ENCODE results near the gene FTCDNL1. TPM values are rescaled to one million over a fixed set of nuclear protein-coding genes. Genes with fewer than 3 reads are reported as not detected.

The FTCDNL1 gene
- 0.44 TPM in 2 replicates for total RNA-seq (2011; cell fraction: chromatin; rRNA removed; ENCODE audit: low replicate concordance)
- 0.17 and 0.39 TPM in 2 replicates for total RNA-seq (2011; cell fraction: nucleolus; rRNA removed)
- 0.38 TPM in 1 of 2 replicates, not detected in the other for total RNA-seq (2011; cell fraction: nucleoplasm; rRNA removed)
- total RNA-seq (2014; rRNA removed): 0.41 and 0.45 TPM in 2 replicates
- total RNA-seq (2014; rRNA removed; fragmentation: Illumina TruSeq; extraction: Trizol): 0.29 and 0.35 TPM in 2 replicates
- total RNA-seq (2015; rRNA removed; fragmentation: Illumina TruSeq; extraction: Trizol): 0.29 and 0.64 TPM in 2 replicates
- 0.58 and 1.0 TPM in 2 replicates for total RNA-seq (2021)
- polyA plus RNA-seq (2011; rRNA removed): 0.47 and 0.70 TPM in 2 replicates
- polyA plus RNA-seq (2011; cell fraction: cytosol; rRNA removed): 0.13 and 0.60 TPM in 2 replicates
- 0.20 and 0.38 TPM in 2 replicates for polyA plus RNA-seq (2011; cell fraction: nucleus; rRNA removed)
- 0.59 and 1.3 TPM in 2 replicates for polyA plus RNA-seq (2012)
- polyA plus RNA-seq (2014; fragmentation: Illumina TruSeq; extraction: Trizol): 0.30 and 0.44 TPM in 2 replicates
- under 1 TPM; 0.32 to 0.37 TPM for polyA plus RNA-seq (2014; fragmentation: Nextera tagmentation; extraction: Ambion mirVana)
- 0.13 and 0.69 TPM in 2 replicates for polyA plus RNA-seq (2014; rRNA removed)
- 0.81 and 1.8 TPM in 2 replicates for polyA minus RNA-seq (2011; rRNA and poly(A)+ RNA removed)
- polyA minus RNA-seq (2011; cell fraction: cytosol; rRNA and poly(A)+ RNA removed): not detected in 2 replicates
- 0.54 and 1.7 TPM in 2 replicates for polyA minus RNA-seq (2011; cell fraction: nucleus; rRNA and poly(A)+ RNA removed)
- Bru-seq, nascent RNA: percentile 32 among the genes with signal in this experiment
- percentile 33 among the genes with signal in this experiment for BruChase-seq, experiment 1, labeled RNA remaining after a 2-hour chase
- BruChase-seq, experiment 2, labeled RNA remaining after a 6-hour chase: percentile 32 among the genes with signal in this experiment
- long read RNA-seq, experiment 1, partial matches to known transcripts: 0 of 1 reads
- long read RNA-seq, experiment 1, other reads (novel, unspliced or antisense): 0 of 1 reads
- long read RNA-seq, experiment 2, partial matches to known transcripts: 0 of 1 reads
- long read RNA-seq, experiment 2, other reads (novel, unspliced or antisense): 1 of 1 reads
- long read RNA-seq, experiment 3, partial matches to known transcripts: 0 of 1 reads
- long read RNA-seq, experiment 3, other reads (novel, unspliced or antisense): 1 of 1 reads

GRCh38 chr2:199850718-199851500, at the start of gene FTCDNL1:
Gene FTCDNL1, minus strand, starts transcription at chr2:199851192. Its CDS starts 2,230 bp downstream, at chr2:199848962.
- H3K4me3 ChIP-seq: peak within 1 kb of the TSS; percentile 59
- 1% methylated on average over 34 of the region's 80 CpGs for WGBS (ENCODE audit: insufficient coverage, low coverage, missing lambda C conversion rate)
- CTCF ChIA-PET (ENCODE audit: low intra/inter-chr PET ratio): no interaction called here
- in situ Hi-C loops (cut with MboI) (no loop called here), intact Hi-C loops (cut with micrococcal nuclease) (no loop called here)
- peak within 1 kb of the TSS; percentile 97 for H2AFZ ChIP-seq (ENCODE audit: low read depth, low read length)
- POLR2A ChIA-PET: interaction anchor here (0.6 to 0.7 kb wide), 2 partner anchors 10 to 185 kb away, joined by 3 read pairs; no protein-coding TSS in a partner anchor
- no peaks in the 10 kb centered on the region for H3K27me3 ChIP-seq (ENCODE audit: control insufficient read depth in 2 of 2, insufficient read depth in 2 of 2, low read length in 2 of 2)
- H3K36me3 ChIP-seq (ENCODE audit: control insufficient read depth, insufficient read depth, low read length): no peaks in the 10 kb centered on the region
- H3K9ac ChIP-seq (ENCODE audit: insufficient read depth in 1 of 2, low read depth in 2 of 2, low read length in 2 of 2): peak within 1 kb of the TSS; percentile 64 to 89
- ATAC-seq: peak; percentile 95
- H3K9me3 ChIP-seq (replicated peaks; ENCODE audit: control insufficient read depth, insufficient read depth, low read depth, low read length): no peaks in the 10 kb centered on the region
- H3K27ac ChIP-seq (ENCODE audit: extremely low read depth, low read depth, low read length): no peak within 1 kb of the TSS; the same call in 1 of the 3 replicates
- H3K4me2 ChIP-seq (ENCODE audit: insufficient read depth, low read length): peak within 1 kb of the TSS; percentile 88
- H3K4me1 ChIP-seq (replicated peaks in 1 of 2; ENCODE audit: control insufficient read depth in 2 of 2, insufficient read depth in 2 of 2, low read length in 2 of 2): peaks cover 2 to 8% of the 10 kb centered on the region in 2 experiments; a peak in 2 of 5 replicates
- no peaks in the 10 kb centered on the region for H4K20me1 ChIP-seq (replicated peaks; ENCODE audit: control insufficient read depth, insufficient read depth, low read length)
- FAIRE-seq: no peak
- no peaks in the 10 kb centered on the region for H3K9me1 ChIP-seq (ENCODE audit: control insufficient read depth, insufficient read depth, low read length)
- BruUV-seq (replicated peaks): no TSS peak
- H3K79me2 ChIP-seq (ENCODE audit: control insufficient read depth, insufficient read depth, low read length): no peaks in the 10 kb centered on the region
- DNase-seq (ENCODE audit: extremely low read depth in 1 of 4, low spot score in 3 of 4): peak; percentile 59 to 72 (median 66)
- TF ChIP-seq DIDO1 (tag; IDR thresholded peaks at IDR 0.05; ENCODE audit: low read depth) (no peak), XRCC5 (IDR thresholded peaks at IDR 0.05; ENCODE audit: low read depth, low read length) (no peak), POLR2H (tag; IDR thresholded peaks at IDR 0.05; ENCODE audit: low read depth) (no peak), BRD4 (IDR thresholded peaks at IDR 0.05) (no peak), SIRT6 (IDR thresholded peaks at IDR 0.05; ENCODE audit: low read depth, low read length) (no peak), PURB (CRISPR knock-in tag; IDR thresholded peaks at IDR 0.05; ENCODE audit: low read depth) (no peak), ELF4 (CRISPR knock-in tag; IDR thresholded peaks at IDR 0.05) (no peak), BRCA1 (IDR thresholded peaks at IDR 0.05) (no peak), BRCA1 (CRISPR knock-in tag; IDR thresholded peaks at IDR 0.05) (no peak), USF1 (CRISPR knock-in tag; IDR thresholded peaks at IDR 0.05) (peak; percentile 53), L3MBTL2 (IDR thresholded peaks at IDR 0.05) (peak; percentile 83), TAF15 (IDR thresholded peaks at IDR 0.05; ENCODE audit: low read depth, low read length) (no peak), BDP1 (IDR thresholded peaks at IDR 0.05; ENCODE audit: insufficient read depth, insufficient read length) (no peak), SIN3A (IDR thresholded peaks at IDR 0.05; ENCODE audit: borderline replicate concordance in 2 of 2, control insufficient read depth in 1 of 2, low read depth in 2 of 2, low read length in 2 of 2) (no peak), ZNF766 (CRISPR knock-in tag; conservative IDR thresholded peaks at IDR 0.05) (0 out of 2 replicates have a peak, but pooled peaks have one; percentile 34)

Data from K562 (cell line).